T-cell (primary cell): Measurements from ENCODE around the gene PIP4K2B. TPM values are rescaled to one million over a fixed set of nuclear protein-coding genes. Genes with fewer than 3 reads are reported as not detected.

Experiments
- ATAC-seq, 4 experiments: fragments of 200-7000 bp in 3 of 4; fragments of 150-1000 bp in 1 of 4; cut with Tn5 transposase; replicated peaks in 1 of 4; 1 replicate in 3 of 4; 2 replicates in 1 of 4; pipeline ENCODE4 v1.10.0; 2021; ENCODE audit warnings: moderate library complexity in 3 of 4, mild to moderate bottlenecking in 2 of 4, moderate number of reproducible peaks in 1 of 4
- CTCF ChIA-PET, 2 donors: fragments of 300-600 bp; sonication (Branson Sonifier 250); formaldehyde crosslinking; loops; one replicate each; lab custom pipeline; 2022; ENCODE audit warnings: antibody characterized with exemption in 2 of 2; lab: Charles Lee
- POLR2A ChIA-PET, 2 donors: fragments of 300-600 bp; sonication (Branson Sonifier 250); formaldehyde crosslinking; loops; one replicate each; lab custom pipeline; 2022; ENCODE audit warnings: antibody characterized with exemption in 2 of 2; lab: Charles Lee
- DNase-seq, 35 experiments: peaks; one replicate each; pipeline versions ENCODE4 v3.0.0 to v3.0.0-alpha.2; 2013 to 2023
- H3K27ac ChIP-seq: one replicate; pipeline ENCODE4 v1.5.1; 2013; ENCODE audit warnings: low read length
- H3K27me3 ChIP-seq, 2 experiments: replicated peaks in 1 of 2; 1 replicate in 1 of 2; 2 replicates in 1 of 2; pipeline versions ENCODE4 v1.6.1 to v1.7.0; 2013; ENCODE audit warnings: low read length in 1 of 2, mixed read lengths in 1 of 2; ENCODE audit not compliant: control insufficient read depth in 2 of 2, insufficient read depth in 2 of 2; ENCODE audit errors: extremely low read depth in 1 of 2
- H3K36me3 ChIP-seq, 2 donors: 1 replicate in 1 of 2; 2 replicates in 1 of 2; pipeline versions ENCODE4 v1.6.1 to v1.7.0; 2013; ENCODE audit warnings: low read length in 1 of 2; ENCODE audit not compliant: control insufficient read depth in 2 of 2, insufficient read depth in 1 of 2; ENCODE audit errors: extremely low read depth in 1 of 2
- H3K4me1 ChIP-seq, 2 experiments: 1 replicate in 1 of 2; 2 replicates in 1 of 2; pipeline versions ENCODE4 v1.6.1 to v1.7.0; 2013; ENCODE audit warnings: low read length in 2 of 2, mixed read lengths in 1 of 2; ENCODE audit not compliant: insufficient read depth in 2 of 2, control insufficient read depth in 1 of 2; ENCODE audit errors: extremely low read depth in 1 of 2
- H3K4me3 ChIP-seq, 2 donors: 1 replicate in 1 of 2; 2 replicates in 1 of 2; pipeline versions ENCODE4 v1.5.1 to v1.7.0; 2013; ENCODE audit warnings: mild to moderate bottlenecking in 2 of 2, low read length in 1 of 2, moderate library complexity in 1 of 2; ENCODE audit not compliant: control insufficient read depth in 1 of 2; ENCODE audit errors: extremely low read depth in 1 of 2
- H3K9me3 ChIP-seq: 2 replicates; pipeline ENCODE4 v1.7.0; 2013
- H3K27ac Mint-ChIP-seq, 2 donors: one replicate each; pipeline ENCODE4 v1.8.0; 2020 to 2021; ENCODE audit warnings: mild to moderate bottlenecking in 2 of 2, mixed read lengths in 2 of 2
- H3K27me3 Mint-ChIP-seq, 2 donors: one replicate each; pipeline ENCODE4 v1.8.0; 2021 to 2022; ENCODE audit warnings: mixed read lengths in 2 of 2
- H3K36me3 Mint-ChIP-seq: one replicate; pipeline ENCODE4 v1.8.0; 2021; ENCODE audit warnings: mixed read lengths
- H3K4me1 Mint-ChIP-seq, 3 donors: one replicate each; pipeline ENCODE4 v1.8.0; 2020 to 2022; ENCODE audit warnings: mixed read lengths in 3 of 3, mild to moderate bottlenecking in 1 of 3
- H3K4me3 Mint-ChIP-seq, 3 donors: one replicate each; pipeline ENCODE4 v1.8.0; 2020 to 2022; ENCODE audit warnings: mild to moderate bottlenecking in 3 of 3, mixed read lengths in 3 of 3, moderate library complexity in 3 of 3
- H3K9me3 Mint-ChIP-seq, 3 donors: one replicate each; pipeline ENCODE4 v1.8.0; 2020 to 2022; ENCODE audit warnings: mixed read lengths in 3 of 3
- WGBS: methylation state at CpG from one replicate; pipeline ENCODE4 v1.1.5; 2013; ENCODE audit warnings: missing lambda C conversion rate; ENCODE audit not compliant: insufficient coverage; 5-methylcytosine and 5-hydroxymethylcytosine counted together
- total RNA-seq, 35 experiments: library from RNA in 6 of 35; stranded (reverse) in 6 of 35; fragments of 120-200 nt in 1 of 35; gene quantifications; one replicate each; pipeline versions ENCODE4 v1.2.1 to v1.2.4 and lab custom pipeline; 2013 to 2026

PIP4K2B gene
- total RNA-seq, result 10 to 100 TPM; 36.4 to 60.3 (median 52.6) TPM
- 34.2 TPM for total RNA-seq (2013)
- total RNA-seq (lab: John Stamatoyannopoulos, UW), result 19.1 to 193 (median 81.0) reads per million in 29 experiments

GRCh38 chr17:38799501-38800236 lies at the start of gene PIP4K2B:
PIP4K2B (minus strand) TSS chr17:38799556; CDS start chr17:38799424, 132 bp downstream.
- H3K4me3 ChIP-seq, result peak within 1 kb of the TSS; percentile 92 to 96
- no peaks in the 10 kb centered on the region for H3K9me3 ChIP-seq
- peak; percentile 45 to 86 (median 68) for DNase-seq
- Mint-ChIP-seq H3K36me3 (peaks cover 26% of the 10 kb centered on the region), H3K9me3 (no peaks in the 10 kb centered on the region), H3K27me3 (no peaks in the 10 kb centered on the region), H3K4me3 (peak within 1 kb of the TSS; percentile 87 to 95 (median 94)), H3K27ac (peak within 1 kb of the TSS; percentile 91 to 94), H3K4me1 (peaks cover 41 to 50% (median 45%) of the 10 kb centered on the region in 3 donors)
- no peaks in the 10 kb centered on the region for H3K27me3 ChIP-seq
- peaks cover 17 to 22% of the 10 kb centered on the region in 2 experiments for H3K4me1 ChIP-seq
- ChIA-PET CTCF (no interaction called here), POLR2A (interaction anchor here (0.5 to 1.1 kb wide), 2 partner anchors 8 to 45 kb away, joined by 7 to 9 read pairs; no protein-coding TSS in a partner anchor)
- WGBS, result under 1% methylated on average over 58 of the region's 76 CpGs
- H3K36me3 ChIP-seq, result peaks cover 3 to 35% of the 10 kb centered on the region in 2 donors
- peak within 1 kb of the TSS; percentile 78 for H3K27ac ChIP-seq
- peak; percentile 77 to 80 (median 78) for ATAC-seq

GRCh38 chr17:38848557-38848891 lies 49.2 kb upstream of the PIP4K2B start:
- no peak overlapping the region for H3K4me3 Mint-ChIP-seq
- peaks cover 12 to 25% of the 10 kb centered on the region in 2 experiments for H3K4me1 ChIP-seq
- no peak overlapping the region for H3K27ac ChIP-seq
- H3K27ac Mint-ChIP-seq, result no peak overlapping the region
- H3K4me1 Mint-ChIP-seq, result peaks cover 34 to 37% (median 36%) of the 10 kb centered on the region in 3 donors
- no peaks in the 10 kb centered on the region for H3K27me3 Mint-ChIP-seq
- ATAC-seq (no peak), DNase-seq (no peak)
- POLR2A ChIA-PET, result interaction anchor here in 1 of 2 donors (0.6 kb wide), 1 partner anchor 290 kb away, joined by 3 read pairs; no protein-coding TSS in a partner anchor
- no peak overlapping the region for H3K4me3 ChIP-seq
- no peaks in the 10 kb centered on the region for H3K27me3 ChIP-seq
- no peaks in the 10 kb centered on the region for H3K9me3 Mint-ChIP-seq
- H3K36me3 ChIP-seq, result peaks cover 9 to 59% of the 10 kb centered on the region in 2 donors
- CTCF ChIA-PET, result no interaction called here
- H3K36me3 Mint-ChIP-seq, result peaks cover 50% of the 10 kb centered on the region
- WGBS, result no CpG with 5 or more reads among the region's 1 CpG
- no peaks in the 10 kb centered on the region for H3K9me3 ChIP-seq

GRCh38 chr17:38844261-38844757 lies 45.0 kb upstream of the PIP4K2B start:
- Histone ChIP-seq H3K27me3 (no peaks in the 10 kb centered on the region), H3K9me3 (no peaks in the 10 kb centered on the region), H3K4me3 (no peak overlapping the region), H3K4me1 (no peaks in the 10 kb centered on the region), H3K36me3 (peaks cover 2 to 23% of the 10 kb centered on the region in 2 donors), H3K27ac (no peak overlapping the region)
- Mint-ChIP-seq H3K27me3 (no peaks in the 10 kb centered on the region), H3K9me3 (no peaks in the 10 kb centered on the region), H3K4me1 (peaks cover 0 to 11% (median 6%) of the 10 kb centered on the region in 3 donors), H3K36me3 (peaks cover 14% of the 10 kb centered on the region), H3K4me3 (no peak overlapping the region), H3K27ac (no peak overlapping the region)
- 89% methylated on average over 10 of the region's 13 CpGs for whole genome bisulfite sequencing
- ATAC-seq, result no peak
- ChIA-PET POLR2A (no interaction called here), CTCF (interaction anchor here in 1 of 2 donors (0.7 kb wide), 1 partner anchor 37 kb away, joined by 3 read pairs; no protein-coding TSS in a partner anchor)
- DNase-seq, result no peak

GRCh38 chr17:38825762-38826247 lies 26.4 kb upstream of the PIP4K2B start:
- peaks cover 10% of the 10 kb centered on the region for H3K36me3 Mint-ChIP-seq
- Histone ChIP-seq H3K4me1 (peaks cover 6 to 25% of the 10 kb centered on the region in 2 experiments), H3K27me3 (no peaks in the 10 kb centered on the region), H3K4me3 (peak overlapping the region; percentile 67 to 78), H3K27ac (peak overlapping the region; percentile 96), H3K36me3 (peaks cover 1 to 8% of the 10 kb centered on the region in 2 donors), H3K9me3 (no peaks in the 10 kb centered on the region)
- DNase-seq (no peak), ATAC-seq (no peak)
- H3K27me3 Mint-ChIP-seq, result no peaks in the 10 kb centered on the region
- POLR2A ChIA-PET, result interaction anchor here (0.5 to 2.9 kb wide), 7 partner anchors 12 to 231 kb away, joined by 3 to 20 read pairs (median 3); partner anchors contain the start of gene RPL23 (in 1 of the 2)
- CTCF ChIA-PET, result interaction anchor here (0.5 to 1.7 kb wide), 3 partner anchors 28 to 640 kb away, joined by 5 to 6 read pairs (median 6); partner anchors contain the start of gene RPL23 (in 1 of the 2)
- H3K4me1 Mint-ChIP-seq, result peaks cover 29% of the 10 kb centered on the region in 3 donors
- H3K4me3 Mint-ChIP-seq, result peak overlapping the region; percentile 92 to 97 (median 97)
- 94% methylated on average over 7 of the region's 17 CpGs for WGBS
- no peaks in the 10 kb centered on the region for H3K9me3 Mint-ChIP-seq
- peak overlapping the region; percentile 98 to 99 for H3K27ac Mint-ChIP-seq

- DNase-seq (peak; percentile 81 to 99 (median 92)), ATAC-seq (peak; percentile 79 to 87 (median 84))
- H3K9me3 Mint-ChIP-seq, result no peaks in the 10 kb centered on the region
- no peaks in the 10 kb centered on the region for H3K27me3 Mint-ChIP-seq
- Histone ChIP-seq H3K27me3 (no peaks in the 10 kb centered on the region), H3K36me3 (peaks cover 2 to 15% of the 10 kb centered on the region in 2 donors), H3K4me3 (peak within 1 kb of the TSS; percentile 67 to 78), H3K27ac (peak within 1 kb of the TSS; percentile 96), H3K4me1 (peaks cover 6 to 25% of the 10 kb centered on the region in 2 experiments), H3K9me3 (no peaks in the 10 kb centered on the region)
- peaks cover 16% of the 10 kb centered on the region for H3K36me3 Mint-ChIP-seq
- H3K4me3 Mint-ChIP-seq, result peak within 1 kb of the TSS; percentile 92 to 97 (median 97)
- ChIA-PET POLR2A (interaction anchor here (0.5 to 2.9 kb wide), 8 partner anchors 11 to 231 kb away, joined by 3 to 20 read pairs (median 3); partner anchors contain the start of gene RPL23 (in 1 of the 2)), CTCF (interaction anchor here (0.5 to 1.7 kb wide), 4 partner anchors 28 to 654 kb away, joined by 4 to 6 read pairs (median 6); partner anchors contain the start of gene RPL23 (in 1 of the 2))
- under 1% methylated on average over 47 of the region's 55 CpGs for WGBS
- peak within 1 kb of the TSS; percentile 98 to 99 for H3K27ac Mint-ChIP-seq
- H3K4me1 Mint-ChIP-seq, result peaks cover 29 to 36% (median 34%) of the 10 kb centered on the region in 3 donors
These were observed 25.8 kb upstream of the PIP4K2B start, which contains the start of gene CWC25 for GRCh38 chr17:38824899-38825761. CWC25 (minus strand) TSS chr17:38825321; CDS start chr17:38825183, 138 bp downstream.
